Vagina (tissue), 2 donors: ENCODE results near the gene USH1G. TPM values are rescaled to one million over a fixed set of nuclear protein-coding genes. Genes with fewer than 3 reads are reported as not detected.

ENCODE experiments used
- DNase-seq, 2 donors: peaks; one replicate each; pipeline ENCODE4 v3.0.0-alpha.2; 2017; ENCODE audit errors: extremely low spot score in 2 of 2
- H3K27ac ChIP-seq: fragments of 200-600 bp; sonication (generic); one replicate; pipeline ENCODE4 v1.5.1; 2019
- H3K27me3 ChIP-seq: fragments of 200-600 bp; sonication (generic); one replicate; pipeline ENCODE4 v1.5.1; 2019
- H3K36me3 ChIP-seq, 2 donors: fragments of 200-600 bp; sonication (generic); one replicate each; pipeline ENCODE4 v1.5.1; 2017 to 2019
- H3K4me1 ChIP-seq: fragments of 200-600 bp; sonication (generic); one replicate; pipeline ENCODE4 v1.5.1; 2019
- H3K4me3 ChIP-seq, 2 donors: fragments of 200-600 bp; sonication (generic); 1 replicate in 1 of 2; 2 replicates in 1 of 2; pipeline ENCODE4 v1.5.1; 2016 to 2019
- H3K9me3 ChIP-seq: fragments of 200-600 bp; sonication (generic); one replicate; pipeline ENCODE4 v1.5.1; 2019
- POLR2A ChIP-seq, 2 donors: fragments of 450-650 bp; IDR thresholded peaks; one replicate each; pipeline ENCODE4 v1.6.1; 2017; ENCODE audit warnings: antibody characterized with exemption in 2 of 2, mild to moderate bottlenecking in 2 of 2, moderate library complexity in 2 of 2
- POLR2AphosphoS5 ChIP-seq, 2 donors: sonication (generic); formaldehyde crosslinking; IDR thresholded peaks; one replicate each; pipeline ENCODE4 v1.9.0; 2017; ENCODE audit warnings: antibody characterized with exemption in 2 of 2, mild to moderate bottlenecking in 2 of 2, low read depth in 1 of 2; ENCODE audit not compliant: insufficient read depth in 1 of 2
- intact Hi-C: fragments of 100-400 bp; cut with DNase I; formaldehyde crosslinking; loops from one replicate; pipeline ENCODE4 v1.15.1; 2023
- total RNA-seq: library from RNA; depleted of rRNA; stranded (reverse); fragments of >200 nt; gene quantifications from one replicate; pipeline ENCODE4 v1.2.3, GENCODE V29; 2016
- TF ChIP-seq, protein P1 (sequence below), 3 experiments: fragments of 450-650 bp in 2 of 3; fragments of 200-600 bp in 1 of 3; sonication (generic) in 1 of 3; IDR thresholded peaks; one replicate each; pipeline ENCODE4 v1.5.1; 2017 to 2019; ENCODE audit warnings: antibody characterized with exemption in 3 of 3, mild to moderate bottlenecking in 2 of 3, moderate library complexity in 2 of 3

The USH1G gene
- total RNA-seq, 1 donor from 2014 or later, result 0.49 TPM

GRCh38 chr17:74898376-74898946, 24.6 kb downstream of the USH1G start:
- no peak for TF ChIP-seq POLR2A (IDR thresholded peaks at IDR 0.05)
- TF ChIP-seq, protein P1, sequence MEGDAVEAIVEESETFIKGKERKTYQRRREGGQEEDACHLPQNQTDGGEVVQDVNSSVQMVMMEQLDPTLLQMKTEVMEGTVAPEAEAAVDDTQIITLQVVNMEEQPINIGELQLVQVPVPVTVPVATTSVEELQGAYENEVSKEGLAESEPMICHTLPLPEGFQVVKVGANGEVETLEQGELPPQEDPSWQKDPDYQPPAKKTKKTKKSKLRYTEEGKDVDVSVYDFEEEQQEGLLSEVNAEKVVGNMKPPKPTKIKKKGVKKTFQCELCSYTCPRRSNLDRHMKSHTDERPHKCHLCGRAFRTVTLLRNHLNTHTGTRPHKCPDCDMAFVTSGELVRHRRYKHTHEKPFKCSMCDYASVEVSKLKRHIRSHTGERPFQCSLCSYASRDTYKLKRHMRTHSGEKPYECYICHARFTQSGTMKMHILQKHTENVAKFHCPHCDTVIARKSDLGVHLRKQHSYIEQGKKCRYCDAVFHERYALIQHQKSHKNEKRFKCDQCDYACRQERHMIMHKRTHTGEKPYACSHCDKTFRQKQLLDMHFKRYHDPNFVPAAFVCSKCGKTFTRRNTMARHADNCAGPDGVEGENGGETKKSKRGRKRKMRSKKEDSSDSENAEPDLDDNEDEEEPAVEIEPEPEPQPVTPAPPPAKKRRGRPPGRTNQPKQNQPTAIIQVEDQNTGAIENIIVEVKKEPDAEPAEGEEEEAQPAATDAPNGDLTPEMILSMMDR (IDR thresholded peaks at IDR 0.05), result no peak
- no peak for TF ChIP-seq POLR2AphosphoS5 (IDR thresholded peaks at IDR 0.05; ENCODE audit: insufficient read depth in 1 of 2, low read depth in 1 of 2)
- intact Hi-C loops, result no loop called here
- Histone ChIP-seq H3K4me1 (peaks cover 6% of the 10 kb centered on the region), H3K9me3 (no peaks in the 10 kb centered on the region), H3K27me3 (peaks cover 2% of the 10 kb centered on the region), H3K36me3 (no peaks in the 10 kb centered on the region), H3K27ac (no peak overlapping the region), H3K4me3 (no peak overlapping the region)
- DNase-seq, result no peak

- intact Hi-C loops, result no loop called here
- H3K27ac ChIP-seq, result no peak overlapping the region
- peak overlapping the region in 1 of 2 donors; percentile 26 for H3K4me3 ChIP-seq
- DNase-seq, result no peak
- H3K36me3 ChIP-seq, result no peaks in the 10 kb centered on the region
- peaks cover 14% of the 10 kb centered on the region for H3K4me1 ChIP-seq
- TF ChIP-seq POLR2A (IDR thresholded peaks at IDR 0.05) (no peak), POLR2AphosphoS5 (IDR thresholded peaks at IDR 0.05; ENCODE audit: insufficient read depth in 1 of 2, low read depth in 1 of 2) (no peak)
- TF ChIP-seq, protein P1 (IDR thresholded peaks at IDR 0.05), result no peak
- peaks cover 15% of the 10 kb centered on the region for H3K27me3 ChIP-seq
- no peaks in the 10 kb centered on the region for H3K9me3 ChIP-seq
Observed at GRCh38 chr17:74893936-74894671, 29.0 kb downstream of the USH1G start.

GRCh38 chr17:74892974-74893911, 29.8 kb downstream of the USH1G start, which contains the start of gene FADS6:
Gene FADS6 (minus strand): TSS chr17:74893633. CDS start chr17:74893595, 38 bp downstream.
- no peaks in the 10 kb centered on the region for H3K36me3 ChIP-seq

GRCh38 chr17:74892013-74892841, 30.8 kb downstream of the USH1G start:
- TF ChIP-seq POLR2A (IDR thresholded peaks at IDR 0.05) (no peak), POLR2AphosphoS5 (IDR thresholded peaks at IDR 0.05; ENCODE audit: insufficient read depth in 1 of 2, low read depth in 1 of 2) (no peak)
- TF ChIP-seq, protein P1 (IDR thresholded peaks at IDR 0.05), result no peak
- H3K27me3 ChIP-seq, result peaks cover 15% of the 10 kb centered on the region
- no peaks in the 10 kb centered on the region for H3K36me3 ChIP-seq
- no peaks in the 10 kb centered on the region for H3K9me3 ChIP-seq
- intact Hi-C loops, result no loop called here
- no peak overlapping the region for H3K27ac ChIP-seq
- peaks cover 14% of the 10 kb centered on the region for H3K4me1 ChIP-seq
- no peak overlapping the region for H3K4me3 ChIP-seq
- no peak for DNase-seq

More at GRCh38 chr17:74892974-74893911, 29.8 kb downstream of the USH1G start, which contains the start of gene FADS6:
- intact Hi-C loops, result no loop called here
- no peak within 1 kb of the TSS for H3K27ac ChIP-seq
- peaks cover 15% of the 10 kb centered on the region for H3K27me3 ChIP-seq
- H3K4me3 ChIP-seq, result peak within 1 kb of the TSS; percentile 26 to 27
- DNase-seq, result no peak
- H3K4me1 ChIP-seq, result peaks cover 14% of the 10 kb centered on the region
- H3K9me3 ChIP-seq, result no peaks in the 10 kb centered on the region
- no peak for TF ChIP-seq POLR2AphosphoS5 (IDR thresholded peaks at IDR 0.05; ENCODE audit: insufficient read depth in 1 of 2, low read depth in 1 of 2)
- TF ChIP-seq POLR2A (IDR thresholded peaks at IDR 0.05), result no peak
- TF ChIP-seq, protein P1 (IDR thresholded peaks at IDR 0.05), result no peak
